Esophagus muscularis mucosa (tissue), 4 donors: Measurements from ENCODE around the gene RTP4. TPM values are rescaled to one million over a fixed set of nuclear protein-coding genes. Genes with fewer than 3 reads are reported as not detected.

Source experiments
- DNase-seq: peaks from one replicate; pipeline ENCODE4 v3.0.0-alpha.2; 2017; ENCODE audit errors: extremely low spot score
- H3K27ac ChIP-seq, 4 donors: fragments of 200-600 bp; sonication (generic); replicated peaks in 1 of 4; 1 replicate in 3 of 4; 2 replicates in 1 of 4; pipeline ENCODE4 v1.5.1; 2016 to 2019; ENCODE audit warnings: mild to moderate bottlenecking in 1 of 4
- H3K27me3 ChIP-seq, 4 donors: fragments of 200-600 bp; sonication (generic); one replicate each; pipeline versions ENCODE4 v1.5.1 to v1.6.0; 2016 to 2019
- H3K36me3 ChIP-seq, 4 donors: fragments of 200-600 bp; sonication (generic); one replicate each; pipeline ENCODE4 v1.5.1; 2016 to 2019
- H3K4me1 ChIP-seq, 4 donors: fragments of 200-600 bp; sonication (generic); one replicate each; pipeline ENCODE4 v1.5.1; 2016 to 2019
- H3K4me3 ChIP-seq, 4 donors: fragments of 200-600 bp; sonication (generic); 1 replicate in 2 of 4; 2 replicates in 2 of 4; pipeline ENCODE4 v1.5.1; 2016 to 2019; ENCODE audit warnings: mild to moderate bottlenecking in 4 of 4, moderate library complexity in 1 of 4
- H3K9me3 ChIP-seq, 4 donors: fragments of 200-600 bp; sonication (generic); 1 replicate in 3 of 4; 2 replicates in 1 of 4; pipeline ENCODE4 v1.5.1; 2016 to 2019
- CTCF ChIP-seq, 3 experiments: fragments of 200-600 bp in 2 of 3; fragments of 450-650 bp in 1 of 3; sonication (generic) in 2 of 3; IDR thresholded peaks; one replicate each; pipeline ENCODE4 v1.5.1; 2017 to 2019; ENCODE audit warnings: antibody characterized with exemption in 3 of 3, mild to moderate bottlenecking in 2 of 3, moderate library complexity in 1 of 3
- EP300 ChIP-seq: sonication (generic); formaldehyde crosslinking; IDR thresholded peaks from one replicate; pipeline ENCODE4 v1.6.1; 2017; ENCODE audit warnings: antibody characterized with exemption
- POLR2A ChIP-seq: fragments of 450-650 bp; IDR thresholded peaks from one replicate; pipeline ENCODE4 v1.6.1; 2017; ENCODE audit warnings: antibody characterized with exemption, moderate library complexity, mild to moderate bottlenecking, low read depth
- POLR2AphosphoS5 ChIP-seq, 2 donors: sonication (generic); formaldehyde crosslinking; IDR thresholded peaks; one replicate each; pipeline ENCODE4 v1.6.1; 2017; ENCODE audit warnings: antibody characterized with exemption in 2 of 2
- WGBS: methylation state at CpG from one replicate; pipeline ENCODE4 v1.1.5; 2018; 5-methylcytosine and 5-hydroxymethylcytosine counted together
- intact Hi-C: fragments of 100-400 bp; cut with DNase I; formaldehyde crosslinking; loops from one replicate; pipeline ENCODE4 v1.15.1; 2023
- total RNA-seq, 4 donors: library from RNA; depleted of rRNA; stranded (reverse); fragments of >200 nt; gene quantifications; one replicate each; pipeline versions ENCODE4 v1.1.0 to v1.2.1, GENCODE V29; 2016

RTP4 gene
- total RNA-seq, 4 donors from 2014 or later = 0.50 to 1.3 (median 0.77) TPM

GRCh38 chr3:187352581-187353575 lies 15.3 kb upstream of the RTP4 start:
- Histone ChIP-seq H3K4me1 (no peaks in the 10 kb centered on the region), H3K36me3 (no peaks in the 10 kb centered on the region), H3K27ac (no peak overlapping the region), H3K9me3 (no peaks in the 10 kb centered on the region), H3K27me3 (peaks cover 0 to 4% (median 0%) of the 10 kb centered on the region in 4 donors), H3K4me3 (no peak overlapping the region)
- no peak for TF ChIP-seq CTCF (IDR thresholded peaks at IDR 0.05)
- TF ChIP-seq EP300 = no peak
- no peak for TF ChIP-seq POLR2A
- 76% methylated on average over 13 of the region's 13 CpGs for WGBS
- DNase-seq = no peak
- intact Hi-C loops = no loop called here

- DNase-seq = no peak
- H3K27ac ChIP-seq = no peak overlapping the region
- H3K36me3 ChIP-seq = no peaks in the 10 kb centered on the region
- intact Hi-C loops = no loop called here
- WGBS = 78% methylated on average over 1 of the region's 1 CpG
- H3K4me3 ChIP-seq = no peak overlapping the region
- TF ChIP-seq POLR2AphosphoS5 (IDR thresholded peaks at IDR 0.05) (no peak), POLR2A (no peak), CTCF (IDR thresholded peaks at IDR 0.05) (no peak), EP300 (no peak)
- no peaks in the 10 kb centered on the region for H3K9me3 ChIP-seq
- H3K27me3 ChIP-seq = no peaks in the 10 kb centered on the region
- H3K4me1 ChIP-seq = no peaks in the 10 kb centered on the region
Observed at GRCh38 chr3:187358068-187358467, 10.1 kb upstream of the RTP4 start.

- Histone ChIP-seq H3K4me3 (no peak overlapping the region), H3K4me1 (no peaks in the 10 kb centered on the region), H3K9me3 (no peaks in the 10 kb centered on the region), H3K27me3 (no peaks in the 10 kb centered on the region), H3K36me3 (no peaks in the 10 kb centered on the region), H3K27ac (no peak overlapping the region)
- intact Hi-C loops = no loop called here
- DNase-seq = no peak
- TF ChIP-seq POLR2A (no peak), EP300 (no peak), CTCF (IDR thresholded peaks at IDR 0.05) (no peak), POLR2AphosphoS5 (IDR thresholded peaks at IDR 0.05) (no peak)
- WGBS = 48% methylated on average over 7 of the region's 7 CpGs
Observed at GRCh38 chr3:187359798-187360486, 8.2 kb upstream of the RTP4 start.

GRCh38 chr3:187360596-187360995 lies 7.6 kb upstream of the RTP4 start:
- no peaks in the 10 kb centered on the region for H3K36me3 ChIP-seq
- WGBS = 43% methylated on average over 3 of the region's 3 CpGs
- H3K9me3 ChIP-seq = no peaks in the 10 kb centered on the region
- intact Hi-C loops = no loop called here
- H3K27me3 ChIP-seq = no peaks in the 10 kb centered on the region
- TF ChIP-seq EP300 (no peak), POLR2AphosphoS5 (IDR thresholded peaks at IDR 0.05) (no peak), CTCF (IDR thresholded peaks at IDR 0.05) (no peak), POLR2A (no peak)
- H3K4me3 ChIP-seq = no peak overlapping the region
- no peak for DNase-seq
- H3K4me1 ChIP-seq = no peaks in the 10 kb centered on the region
- no peak overlapping the region for H3K27ac ChIP-seq
